ENCODE data around the gene PHYH.

DNA sequence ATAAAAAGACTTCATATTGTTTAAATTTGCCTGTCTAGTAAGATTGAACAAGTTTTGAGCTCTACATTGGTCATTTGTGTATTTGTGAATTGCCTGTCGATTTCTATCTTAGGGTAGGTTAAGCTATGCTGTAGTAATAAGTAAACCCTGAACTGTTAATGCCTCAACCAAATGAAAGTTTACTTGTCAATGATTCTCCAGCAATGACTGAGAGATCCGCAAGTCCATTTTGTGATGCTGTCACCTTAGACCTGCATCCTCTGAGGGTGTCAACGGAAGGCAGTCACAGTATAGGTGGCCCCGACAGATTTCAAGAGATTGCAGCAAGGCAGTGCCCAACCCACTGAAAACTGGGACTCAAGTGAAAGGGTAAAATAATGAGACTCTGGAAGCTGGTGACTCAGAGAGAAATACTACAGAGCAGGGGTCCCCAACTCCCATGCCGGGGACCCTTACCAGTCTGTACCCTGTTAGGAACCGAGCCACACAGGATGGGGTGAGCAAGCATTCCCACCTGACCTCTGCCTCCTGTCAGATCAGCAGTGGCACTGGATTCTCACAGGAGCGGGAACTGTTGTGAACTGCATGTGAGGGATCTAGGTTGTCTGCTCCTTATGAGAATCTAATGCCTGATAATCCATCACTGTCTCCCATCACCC lies 10.8 kb upstream of the PHYH start:
- TF ChIP-seq EZH2 (IDR thresholded peaks at IDR 0.05; ENCODE audit: low read length, unreplicated experiment) (no peak), CTCF (conservative IDR thresholded peaks at IDR 0.05; ENCODE audit: low read depth, low read length) (no peak)
